ENCODE results near the gene LSM4.
"Not testable (repeated sequence)": the region's sequence is repeated elsewhere in the genome, so short reads cannot be mapped to it uniquely, and the experiment has no call there.

Gene LSM4

GRCh38 chr19:18364826-18365528 lies 42.1 kb upstream of the LSM4 start:
- no peaks in the 10 kb centered on the region for H3K9me3 ChIP-seq (ENCODE audit: insufficient read depth, low read depth, low read length)
- no peak overlapping the region for H3K4me2 ChIP-seq (ENCODE audit: low read depth, low read length, poor library complexity, severe bottlenecking)
- H3K4me3 ChIP-seq (ENCODE audit: low read length, poor library complexity, severe bottlenecking) = no peak overlapping the region
- no peak overlapping the region for H2AFZ ChIP-seq (ENCODE audit: low read length)
- H3K27me3 ChIP-seq (ENCODE audit: insufficient read depth, low read length, poor library complexity, severe bottlenecking) = no peaks in the 10 kb centered on the region
- no peaks in the 10 kb centered on the region for H3F3A ChIP-seq (ENCODE audit: low read depth)
- H4K20me1 ChIP-seq (ENCODE audit: insufficient read depth, low read length, poor library complexity, severe bottlenecking) = no peaks in the 10 kb centered on the region
- no peak overlapping the region for H3K9ac ChIP-seq (ENCODE audit: low read depth, low read length, poor library complexity, severe bottlenecking)
- H3K4me1 ChIP-seq (ENCODE audit: insufficient read depth, low read length, poor library complexity, severe bottlenecking) = peaks cover 7% of the 10 kb centered on the region
- H3K36me3 ChIP-seq (ENCODE audit: insufficient read depth, low read length) = peaks cover 31% of the 10 kb centered on the region; the same call in 1 of the 2 replicates
- TF ChIP-seq, protein P1, sequence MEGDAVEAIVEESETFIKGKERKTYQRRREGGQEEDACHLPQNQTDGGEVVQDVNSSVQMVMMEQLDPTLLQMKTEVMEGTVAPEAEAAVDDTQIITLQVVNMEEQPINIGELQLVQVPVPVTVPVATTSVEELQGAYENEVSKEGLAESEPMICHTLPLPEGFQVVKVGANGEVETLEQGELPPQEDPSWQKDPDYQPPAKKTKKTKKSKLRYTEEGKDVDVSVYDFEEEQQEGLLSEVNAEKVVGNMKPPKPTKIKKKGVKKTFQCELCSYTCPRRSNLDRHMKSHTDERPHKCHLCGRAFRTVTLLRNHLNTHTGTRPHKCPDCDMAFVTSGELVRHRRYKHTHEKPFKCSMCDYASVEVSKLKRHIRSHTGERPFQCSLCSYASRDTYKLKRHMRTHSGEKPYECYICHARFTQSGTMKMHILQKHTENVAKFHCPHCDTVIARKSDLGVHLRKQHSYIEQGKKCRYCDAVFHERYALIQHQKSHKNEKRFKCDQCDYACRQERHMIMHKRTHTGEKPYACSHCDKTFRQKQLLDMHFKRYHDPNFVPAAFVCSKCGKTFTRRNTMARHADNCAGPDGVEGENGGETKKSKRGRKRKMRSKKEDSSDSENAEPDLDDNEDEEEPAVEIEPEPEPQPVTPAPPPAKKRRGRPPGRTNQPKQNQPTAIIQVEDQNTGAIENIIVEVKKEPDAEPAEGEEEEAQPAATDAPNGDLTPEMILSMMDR (conservative IDR thresholded peaks at IDR 0.05; ENCODE audit: low read length) = no peak
- no peak for TF ChIP-seq EZH2phosphoT487 (IDR thresholded peaks at IDR 0.05; ENCODE audit: borderline replicate concordance)
- no peaks in the 10 kb centered on the region for H3K9me2 ChIP-seq (replicated peaks; ENCODE audit: low read depth, low read length)
- no peaks in the 10 kb centered on the region for H3K79me2 ChIP-seq (ENCODE audit: insufficient read depth, low read length)

GRCh38 chr19:18364277-18364825 lies 41.5 kb upstream of the LSM4 start:
- not testable (repeated sequence) for H4K20me1 ChIP-seq (ENCODE audit: insufficient read depth, low read length, poor library complexity, severe bottlenecking); H3K4me1 ChIP-seq (ENCODE audit: insufficient read depth, low read length, poor library complexity, severe bottlenecking); H3K9me2 ChIP-seq (replicated peaks; ENCODE audit: low read depth, low read length); H3K4me3 ChIP-seq (ENCODE audit: low read length, poor library complexity, severe bottlenecking); H3K79me2 ChIP-seq (ENCODE audit: insufficient read depth, low read length); H3K27me3 ChIP-seq (ENCODE audit: insufficient read depth, low read length, poor library complexity, severe bottlenecking); H2AFZ ChIP-seq (ENCODE audit: low read length); H3K9ac ChIP-seq (ENCODE audit: low read depth, low read length, poor library complexity, severe bottlenecking); H3F3A ChIP-seq (ENCODE audit: low read depth); H3K9me3 ChIP-seq (ENCODE audit: insufficient read depth, low read depth, low read length); H3K4me2 ChIP-seq (ENCODE audit: low read depth, low read length, poor library complexity, severe bottlenecking)
- peaks cover 38% of the 10 kb centered on the region; the same call in 1 of the 2 replicates for H3K36me3 ChIP-seq (ENCODE audit: insufficient read depth, low read length)

- Histone ChIP-seq H3K4me1 (ENCODE audit: insufficient read depth, low read length, poor library complexity, severe bottlenecking) (peaks cover 7% of the 10 kb centered on the region), H3K27me3 (ENCODE audit: insufficient read depth, low read length, poor library complexity, severe bottlenecking) (no peaks in the 10 kb centered on the region), H3K4me3 (ENCODE audit: low read length, poor library complexity, severe bottlenecking) (no peak overlapping the region), H3K79me2 (ENCODE audit: insufficient read depth, low read length) (no peaks in the 10 kb centered on the region), H2AFZ (ENCODE audit: low read length) (no peak overlapping the region), H3K9ac (ENCODE audit: low read depth, low read length, poor library complexity, severe bottlenecking) (no peak overlapping the region), H4K20me1 (ENCODE audit: insufficient read depth, low read length, poor library complexity, severe bottlenecking) (no peaks in the 10 kb centered on the region), H3K36me3 (ENCODE audit: insufficient read depth, low read length) (peaks cover 43% of the 10 kb centered on the region; the same call in 1 of the 2 replicates), H3K9me2 (replicated peaks; ENCODE audit: low read depth, low read length) (no peaks in the 10 kb centered on the region), H3F3A (ENCODE audit: low read depth) (no peaks in the 10 kb centered on the region), H3K4me2 (ENCODE audit: low read depth, low read length, poor library complexity, severe bottlenecking) (no peak overlapping the region), H3K9me3 (ENCODE audit: insufficient read depth, low read depth, low read length) (no peaks in the 10 kb centered on the region)
- TF ChIP-seq, protein P1 (conservative IDR thresholded peaks at IDR 0.05; ENCODE audit: low read length) = no peak
- TF ChIP-seq EZH2phosphoT487 (IDR thresholded peaks at IDR 0.05; ENCODE audit: borderline replicate concordance) = no peak
Measured at GRCh38 chr19:18363787-18364186, 40.9 kb upstream of the LSM4 start.

Measured in Loucy (cell line).